NCI-H1048 (cell line): ENCODE data around the gene MRPL20.
"Not testable (repeated sequence)": the region's sequence is repeated elsewhere in the genome, so short reads cannot be mapped to it uniquely, and the experiment has no call there.

Experiments used
- DNase-seq: peaks from one replicate; lab custom pipeline; 2025; lab: John Stamatoyannopoulos, UW

MRPL20 gene

GRCh38 chr1:1437033-1437903 is 30.2 kb upstream of the MRPL20 start:
- DNase-seq, result no peak

- DNase-seq, result no peak
Measured at GRCh38 chr1:1436630-1437032, 29.5 kb upstream of the MRPL20 start.

- DNase-seq, result no peak
Measured at GRCh38 chr1:1435911-1436629, 29.0 kb upstream of the MRPL20 start.

- DNase-seq, result peak; percentile 44
Measured at GRCh38 chr1:1435106-1435903, 28.2 kb upstream of the MRPL20 start, which contains the start of gene VWA1. Gene VWA1, plus strand, starts transcription at chr1:1435690. Its CDS starts 59 bp downstream, at chr1:1435749.

DNA sequence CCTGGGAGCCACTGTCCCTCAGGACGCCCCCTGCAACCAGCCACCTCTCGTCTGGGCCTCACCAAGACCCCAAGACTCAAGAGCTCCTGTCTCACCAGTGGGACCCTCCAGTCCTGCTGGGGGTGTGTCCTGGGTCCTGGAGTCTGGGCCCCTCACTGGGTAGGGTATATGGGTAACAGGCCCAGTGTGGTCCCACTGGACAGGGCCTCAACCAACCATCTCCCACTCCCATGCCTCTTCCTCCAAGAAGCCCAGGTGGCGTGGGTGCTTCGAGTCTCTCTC is 27.7 kb upstream of the MRPL20 start:
- no peak for DNase-seq

- DNase-seq, result no peak
Measured at GRCh38 chr1:1434131-1434823, 27.2 kb upstream of the MRPL20 start.

GRCh38 chr1:1433804-1434130 is 26.7 kb upstream of the MRPL20 start:
- DNase-seq, result no peak

DNA sequence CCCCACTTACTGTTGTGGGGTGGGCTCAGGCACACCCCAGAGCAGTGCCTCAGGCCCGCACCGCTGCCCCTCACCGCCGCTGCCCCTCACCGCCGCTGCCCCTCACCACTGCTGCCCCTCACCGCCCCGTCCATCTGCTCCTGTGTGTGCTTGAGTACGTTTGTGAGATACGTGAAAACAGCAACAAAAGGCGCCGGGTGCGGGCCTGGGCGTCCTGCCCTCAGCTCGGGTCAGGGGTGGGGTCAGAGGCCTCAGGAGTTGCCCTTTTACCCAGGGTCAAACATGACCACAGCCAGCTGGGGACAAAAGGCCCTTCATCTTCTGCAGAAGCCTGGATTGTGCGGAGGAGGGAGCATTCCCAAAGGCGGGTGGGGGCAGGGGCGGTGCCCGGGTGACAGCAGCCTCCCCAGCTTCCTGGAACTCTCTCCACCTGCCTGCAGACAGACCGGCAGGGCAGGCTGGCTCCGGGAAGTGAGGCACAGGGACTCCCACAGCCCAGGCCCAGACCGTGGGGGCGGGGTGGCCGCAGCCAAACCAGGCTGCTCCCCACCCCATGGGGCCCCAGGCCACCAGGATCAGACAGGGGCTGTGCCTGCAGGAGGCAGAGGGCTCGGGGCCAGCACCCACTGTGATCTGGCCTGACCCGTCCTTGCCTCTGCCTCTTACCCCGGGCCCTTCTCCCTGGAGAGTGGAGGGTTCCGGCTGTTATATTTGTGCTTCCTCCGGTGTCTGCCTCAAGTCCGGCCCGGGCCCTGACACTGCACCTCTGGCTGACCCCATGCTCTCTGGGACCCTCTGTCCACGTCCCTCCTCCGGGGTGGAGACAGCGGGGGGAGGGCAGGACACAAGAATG is 26.1 kb upstream of the MRPL20 start:
- no peak for DNase-seq

- DNase-seq, result no peak
Measured at GRCh38 chr1:1432274-1432950, 25.3 kb upstream of the MRPL20 start.

- no peak for DNase-seq
Measured at GRCh38 chr1:1431845-1432273, 24.8 kb upstream of the MRPL20 start.

DNA sequence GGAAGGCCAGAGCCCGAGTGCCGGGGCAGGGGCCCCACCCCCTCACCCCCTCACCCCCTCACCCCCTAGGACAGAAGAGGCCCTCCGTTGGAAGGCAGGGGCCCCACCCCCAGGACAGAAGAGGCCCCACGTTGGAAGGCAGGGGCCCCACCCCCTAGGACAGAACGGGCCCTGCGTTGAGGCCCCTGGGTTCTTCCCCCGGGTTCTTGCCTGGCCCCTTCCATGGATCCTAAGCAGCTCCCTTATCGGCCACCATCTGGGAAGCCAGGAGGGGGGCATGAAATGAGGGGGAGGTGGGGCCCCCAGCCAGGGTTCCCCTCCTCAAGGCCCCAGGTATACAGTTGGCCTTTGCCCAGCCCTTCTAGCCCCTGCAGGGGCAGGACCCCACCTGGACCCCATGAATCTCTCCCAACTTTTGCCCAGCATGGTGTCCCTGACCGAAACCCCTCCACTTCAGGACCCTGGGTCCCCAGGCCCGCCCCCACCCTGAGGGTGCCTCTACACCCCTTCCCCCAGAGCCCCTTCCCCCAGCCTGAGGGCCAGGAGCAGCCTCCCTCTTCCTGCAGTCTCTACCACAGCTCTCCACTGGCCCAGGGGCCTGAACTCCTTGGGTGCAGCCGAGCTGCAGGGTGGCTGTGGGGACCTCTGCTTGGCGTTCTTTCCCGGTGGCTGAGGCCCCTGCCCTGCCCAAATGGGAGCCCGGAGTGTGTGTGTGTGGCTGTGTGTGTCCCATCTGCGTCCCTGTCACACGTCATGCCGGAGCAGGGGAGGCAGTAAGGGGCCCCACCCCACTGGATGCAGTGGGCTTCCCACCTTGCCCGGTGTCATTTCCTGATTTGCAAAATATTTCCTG is 24.1 kb upstream of the MRPL20 start:
- no peak for DNase-seq

- no peak for DNase-seq
Measured at GRCh38 chr1:1430114-1430982, 23.3 kb upstream of the MRPL20 start.

- DNase-seq, result no peak
Measured at GRCh38 chr1:1429671-1430073, 22.6 kb upstream of the MRPL20 start.

DNA sequence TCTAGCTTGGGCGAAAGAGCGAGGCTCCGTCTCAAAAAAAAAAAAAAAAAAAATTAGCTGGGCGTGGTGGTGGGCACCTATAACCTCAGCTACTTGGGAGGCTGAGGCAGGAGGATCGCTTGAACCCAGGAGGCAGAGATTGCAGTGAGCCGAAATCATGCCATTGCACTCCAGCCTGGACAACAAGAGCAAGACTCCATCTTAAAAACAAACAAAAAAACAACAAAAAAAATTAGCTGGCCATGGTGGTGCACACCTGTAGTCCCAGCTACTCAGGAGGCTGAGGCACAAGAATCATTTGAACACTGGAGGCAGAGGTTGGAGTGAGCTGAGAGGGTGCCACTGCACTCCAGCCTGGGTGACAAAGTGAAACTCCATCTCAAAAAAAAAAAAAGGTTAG is 21.9 kb upstream of the MRPL20 start:
- not testable (repeated sequence) for DNase-seq

- DNase-seq, result no peak
Measured at GRCh38 chr1:1428174-1428573, 21.1 kb upstream of the MRPL20 start.

DNA sequence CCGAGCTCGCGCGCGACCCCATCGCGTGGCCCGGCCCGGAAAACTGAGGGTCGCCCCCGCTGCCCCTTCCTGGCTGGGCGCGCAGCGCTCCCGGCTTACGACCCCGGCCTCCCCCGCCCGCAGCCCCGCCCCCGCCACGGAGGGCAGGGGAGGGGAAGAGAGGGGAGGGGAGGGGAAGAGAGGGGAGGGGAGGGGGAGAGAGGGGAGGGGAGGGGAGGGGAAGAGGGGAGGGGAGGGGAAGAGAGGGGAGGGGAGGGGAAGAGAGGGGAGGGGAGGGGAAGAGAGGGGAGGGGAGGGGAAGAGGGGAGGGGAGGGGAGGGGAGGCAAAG is 20.7 kb upstream of the MRPL20 start:
- DNase-seq, result no peak

DNA sequence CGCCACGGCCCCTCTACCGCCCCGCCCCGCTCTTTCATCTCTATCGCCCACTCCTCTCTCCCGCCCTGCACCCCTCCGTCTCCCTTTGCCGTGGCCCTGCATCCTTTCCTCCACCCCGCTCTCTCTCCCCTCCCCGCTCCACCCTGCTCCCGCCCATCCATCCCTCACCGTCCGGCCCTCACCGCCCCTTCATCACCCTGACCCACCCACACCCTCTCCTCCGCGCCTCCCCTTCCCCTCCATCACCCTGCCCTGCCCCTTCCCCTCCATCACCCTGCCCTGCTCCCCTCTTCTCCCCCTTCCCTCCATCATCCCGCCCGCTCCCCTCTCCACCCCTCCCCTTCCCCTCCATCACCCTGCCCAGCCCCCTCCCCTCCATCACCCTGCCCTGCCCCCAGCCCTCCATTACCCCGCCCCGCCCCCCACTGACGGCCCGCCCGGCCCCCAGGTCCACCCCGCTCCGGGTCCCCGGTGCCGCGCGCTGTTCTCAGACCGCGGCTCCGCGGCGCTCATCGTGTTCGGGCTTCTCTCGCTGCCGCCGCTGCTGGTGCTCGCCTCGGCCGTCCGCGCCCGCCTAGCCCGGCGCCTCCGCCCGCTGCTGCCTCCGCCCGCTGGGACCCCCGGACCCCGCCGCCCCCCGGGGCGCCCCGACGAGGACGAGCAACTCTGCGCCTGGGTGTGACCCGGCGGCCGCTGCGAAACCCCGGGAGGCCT is 20.2 kb upstream of the MRPL20 start:
- no peak for DNase-seq

GRCh38 chr1:1426496-1427105 is 19.5 kb upstream of the MRPL20 start:
- no peak for DNase-seq
